DMS 273 treated with DMSO at 0.1 percent for 48 hours (cell line): ENCODE measurements around the gene ARL15.
"Not testable (repeated sequence)": the region's sequence is repeated elsewhere in the genome, so short reads cannot be mapped to it uniquely, and the experiment has no call there.

Experiments used
- DNase-seq: peaks from one replicate; lab custom pipeline; 2025; lab: John Stamatoyannopoulos, UW

The ARL15 gene

DNA sequence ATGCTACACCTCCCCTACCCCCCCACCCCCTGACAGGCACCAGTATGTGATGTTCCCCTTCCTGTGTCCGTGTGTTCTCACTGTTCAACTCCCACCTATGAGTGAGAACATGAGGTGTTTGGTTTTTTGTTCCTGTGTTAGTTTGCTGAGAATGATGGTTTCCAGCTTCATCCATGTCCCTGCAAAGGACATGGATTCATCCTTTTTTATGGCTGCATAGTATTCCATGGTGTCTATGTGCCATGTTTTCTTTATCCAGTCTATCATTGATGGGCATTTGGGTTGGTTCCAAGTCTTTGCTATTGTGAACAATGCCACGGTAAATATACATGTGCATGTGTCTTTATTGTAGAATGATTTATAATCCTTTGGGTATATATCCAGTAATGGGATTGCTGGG lies 328.1 kb downstream of the ARL15 start:
- DNase-seq = not testable (repeated sequence)

DNA sequence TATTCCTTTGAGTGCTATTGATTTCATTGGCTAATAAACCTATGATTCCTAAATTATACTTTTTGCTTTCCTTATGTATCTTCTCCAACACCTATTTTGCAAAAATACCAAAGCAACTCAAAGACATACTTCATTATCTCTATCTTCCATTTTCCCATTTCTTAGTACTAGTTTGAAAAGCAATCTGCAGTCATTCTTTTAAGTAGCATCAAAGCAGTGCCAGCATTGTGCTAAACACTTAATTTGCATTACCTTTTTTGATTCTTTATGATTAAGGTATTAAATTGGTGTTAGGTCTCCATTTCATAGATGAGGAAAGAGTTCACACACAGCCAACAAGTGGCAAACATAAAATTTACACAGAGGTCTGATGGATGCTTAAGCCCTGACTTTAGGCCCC lies 330.3 kb downstream of the ARL15 start:
- DNase-seq = no peak

- no peak for DNase-seq
Observed at GRCh38 chr5:53974021-53974420, 336.4 kb downstream of the ARL15 start.

DNA sequence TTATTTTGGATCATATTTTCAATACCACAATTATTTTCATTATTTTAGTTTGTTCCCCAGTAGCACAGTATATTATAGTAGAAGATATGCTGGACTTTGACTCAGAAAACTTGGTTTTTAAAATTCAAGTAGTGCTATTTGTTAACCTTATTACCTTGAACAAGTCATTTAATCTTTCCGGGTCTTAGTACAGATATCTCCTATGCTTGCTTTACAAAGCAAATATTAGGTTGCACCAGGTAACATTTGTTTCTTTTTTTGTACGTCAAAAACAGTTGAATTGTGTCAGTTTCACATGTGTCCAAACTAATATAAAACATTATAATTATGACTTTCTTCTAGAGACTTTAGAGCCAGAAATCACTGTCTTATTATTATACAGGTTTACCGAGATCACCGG lies 338.1 kb downstream of the ARL15 start:
- DNase-seq = no peak

DNA sequence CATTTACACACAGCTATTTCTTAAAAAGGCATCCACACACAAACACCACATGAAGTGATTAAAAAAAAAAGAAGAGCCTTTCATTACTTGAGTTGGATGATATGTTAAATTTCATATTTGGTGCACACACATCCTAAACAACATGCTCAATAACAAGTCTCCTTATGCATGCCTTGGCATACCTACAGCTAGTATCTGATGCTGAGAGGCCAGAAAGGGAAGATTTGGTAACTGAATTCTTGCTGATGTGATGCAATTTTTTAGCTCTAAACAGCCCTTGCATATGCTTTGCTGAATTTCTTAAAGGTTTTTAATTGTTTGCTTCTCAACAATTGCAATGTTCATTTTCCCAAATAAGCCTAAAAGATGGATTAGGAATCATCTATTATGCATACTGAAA lies 338.8 kb downstream of the ARL15 start:
- DNase-seq = no peak

DNA sequence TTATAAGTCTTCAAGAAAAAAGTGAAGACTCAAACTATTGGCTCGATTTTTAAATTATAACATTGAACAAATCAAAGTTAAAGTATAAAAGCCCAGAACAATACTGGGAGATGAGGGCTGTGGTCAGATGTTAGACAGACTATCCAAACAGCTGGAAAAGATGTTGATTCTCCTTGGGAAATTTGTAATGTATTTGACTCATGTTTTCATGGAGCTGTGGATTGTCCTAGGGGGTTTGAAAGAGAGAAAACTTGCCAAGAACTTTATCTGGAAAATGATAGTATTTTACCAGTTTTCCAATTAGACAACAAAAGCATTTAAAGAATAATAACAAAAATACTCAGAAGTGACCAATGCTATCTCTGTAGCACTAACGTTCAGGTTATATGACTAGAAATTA lies 339.2 kb downstream of the ARL15 start:
- DNase-seq = no peak

GRCh38 chr5:53970475-53970874 lies 339.9 kb downstream of the ARL15 start:
- no peak for DNase-seq

DNA sequence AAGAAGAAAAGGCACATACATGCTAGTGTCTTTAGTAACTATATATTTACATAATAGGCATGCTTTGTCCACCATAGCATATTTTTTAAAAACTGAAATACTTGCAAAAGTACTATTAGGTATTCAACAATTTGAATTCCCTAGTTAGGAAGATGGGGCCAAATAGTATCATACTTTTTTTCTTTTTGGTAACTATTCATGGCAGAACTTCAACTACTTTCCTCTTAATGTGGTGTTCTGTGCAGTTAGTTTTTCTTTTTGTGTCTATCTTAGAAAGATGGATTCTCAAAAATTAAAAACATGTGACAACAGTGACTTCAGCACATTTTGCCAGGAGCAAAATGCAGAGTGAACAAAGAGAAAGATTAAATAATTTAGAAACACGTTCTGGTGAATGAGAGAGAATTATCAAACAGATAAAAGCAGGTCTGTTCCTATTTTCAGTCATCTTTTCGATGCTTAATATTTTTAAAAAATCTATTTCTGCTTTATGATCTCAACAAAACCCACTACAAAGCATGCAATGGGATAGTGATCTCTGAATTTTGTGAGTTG lies 341.1 kb downstream of the ARL15 start:
- DNase-seq = no peak

- DNase-seq = no peak
Observed at GRCh38 chr5:53965459-53965858, 344.9 kb downstream of the ARL15 start.

- DNase-seq = no peak
Observed at GRCh38 chr5:53963958-53964357, 346.4 kb downstream of the ARL15 start.

- DNase-seq = no peak
Observed at GRCh38 chr5:53962306-53962705, 348.1 kb downstream of the ARL15 start.

DNA sequence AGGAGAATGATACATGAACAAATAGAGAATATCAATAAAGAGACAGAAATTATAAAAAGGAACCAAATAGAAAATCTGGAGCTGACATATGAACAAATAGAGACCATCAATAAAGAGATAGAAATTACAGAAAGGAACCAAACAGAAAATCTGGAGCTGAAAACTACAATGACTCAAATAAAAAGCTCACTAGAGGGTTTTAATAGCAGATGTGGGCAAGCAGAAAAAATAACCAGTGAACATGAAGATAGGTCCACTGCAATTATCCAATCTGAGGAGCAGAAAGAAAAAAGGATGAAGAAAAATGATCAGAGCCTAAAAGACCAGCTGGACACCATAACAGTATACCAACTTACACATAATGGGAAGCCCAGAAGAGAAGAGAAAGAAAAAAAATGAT lies 353.7 kb downstream of the ARL15 start:
- no peak for DNase-seq

GRCh38 chr5:53956196-53956595 lies 354.2 kb downstream of the ARL15 start:
- DNase-seq = no peak

- no peak for DNase-seq
Observed at GRCh38 chr5:53950621-53951020, 359.8 kb downstream of the ARL15 start.

DNA sequence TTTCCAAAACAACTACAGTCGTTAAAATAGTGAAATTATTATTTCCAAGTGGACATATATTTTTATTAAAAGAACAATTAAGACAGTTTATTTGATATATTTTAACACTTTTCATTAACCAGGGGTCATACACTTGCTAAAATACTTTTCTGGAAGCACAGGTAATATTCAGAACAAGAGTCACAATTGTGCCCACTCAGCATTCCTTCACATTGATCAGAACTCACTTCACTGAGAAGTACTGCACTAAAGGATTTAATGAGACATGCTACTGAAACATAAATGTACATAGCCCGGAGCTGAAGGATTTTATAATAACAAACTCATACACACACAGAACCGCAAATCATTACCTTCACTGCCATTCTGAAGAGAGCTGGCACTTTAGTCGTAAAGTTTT lies 361.8 kb downstream of the ARL15 start:
- DNase-seq = no peak

DNA sequence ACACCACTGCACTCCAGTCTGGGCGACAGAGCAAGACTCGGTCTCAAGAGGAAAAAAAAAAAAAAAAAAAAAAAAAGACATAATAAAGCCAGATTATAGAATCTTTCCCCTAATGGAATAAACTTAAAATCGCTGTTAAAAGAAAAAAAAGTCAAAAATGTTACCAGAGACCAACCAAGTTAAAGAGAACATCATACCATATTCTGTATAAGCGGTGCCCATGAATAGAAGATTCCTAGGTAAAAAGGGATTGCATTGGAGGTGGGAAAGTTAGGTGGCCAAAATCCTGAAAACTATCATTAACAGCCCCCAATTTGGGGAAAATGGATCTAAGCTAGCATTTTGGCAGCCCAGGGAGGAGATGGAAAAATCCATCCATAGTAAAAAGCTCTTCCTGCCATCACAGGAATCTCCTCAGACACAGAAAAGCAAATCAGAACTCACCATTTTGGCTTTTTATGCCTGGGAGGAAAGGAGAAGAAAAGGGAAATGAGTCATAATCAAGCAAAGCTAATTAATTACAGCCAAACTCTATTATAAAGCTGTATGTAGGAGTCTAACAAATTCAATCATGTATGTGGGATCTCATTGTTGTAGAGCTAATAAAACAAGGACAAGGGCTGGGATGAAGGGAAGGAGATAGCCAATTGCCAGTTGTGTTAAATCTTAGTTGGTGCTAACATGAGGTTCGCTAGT lies 363.8 kb downstream of the ARL15 start:
- DNase-seq = no peak

- DNase-seq = no peak
Observed at GRCh38 chr5:53944981-53945380, 365.4 kb downstream of the ARL15 start.

DNA sequence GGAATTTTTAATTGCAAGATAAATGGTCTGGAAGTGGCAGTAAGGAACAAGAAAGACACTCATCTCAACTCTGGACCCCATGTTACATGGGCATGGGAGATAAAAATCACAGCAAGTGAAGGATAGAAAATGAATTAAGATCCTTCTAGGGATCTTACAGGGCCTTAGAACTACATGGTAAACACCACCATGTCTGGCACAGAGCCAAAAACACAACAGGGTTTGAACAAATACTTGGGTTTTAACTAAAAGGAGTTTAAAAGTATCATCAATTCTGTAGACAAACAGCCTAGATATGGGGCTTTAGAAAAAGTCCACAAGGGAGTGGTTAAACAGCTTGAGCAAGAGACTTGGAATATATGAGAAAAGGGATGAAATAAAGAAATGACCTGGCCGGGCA lies 366.4 kb downstream of the ARL15 start:
- no peak for DNase-seq

DNA sequence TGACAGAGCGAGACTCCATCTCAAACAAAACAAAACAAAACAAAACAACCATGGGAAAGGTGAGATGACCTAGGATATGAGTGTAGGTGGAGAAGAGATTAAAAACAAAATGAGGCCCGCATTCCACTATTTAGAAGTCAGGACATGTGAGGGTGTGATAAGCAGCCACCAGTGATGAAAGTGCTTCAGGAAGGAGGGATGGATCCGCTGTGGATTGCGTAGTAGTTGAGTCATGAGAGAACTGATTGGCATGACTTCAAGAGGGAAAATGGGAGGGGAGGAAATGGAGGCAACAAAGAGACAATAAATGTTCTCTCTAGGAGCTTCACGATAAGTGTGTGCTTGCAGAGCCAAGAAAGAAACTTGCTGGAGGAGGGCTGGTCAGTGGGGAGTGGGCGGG lies 367.6 kb downstream of the ARL15 start:
- DNase-seq = no peak

DNA sequence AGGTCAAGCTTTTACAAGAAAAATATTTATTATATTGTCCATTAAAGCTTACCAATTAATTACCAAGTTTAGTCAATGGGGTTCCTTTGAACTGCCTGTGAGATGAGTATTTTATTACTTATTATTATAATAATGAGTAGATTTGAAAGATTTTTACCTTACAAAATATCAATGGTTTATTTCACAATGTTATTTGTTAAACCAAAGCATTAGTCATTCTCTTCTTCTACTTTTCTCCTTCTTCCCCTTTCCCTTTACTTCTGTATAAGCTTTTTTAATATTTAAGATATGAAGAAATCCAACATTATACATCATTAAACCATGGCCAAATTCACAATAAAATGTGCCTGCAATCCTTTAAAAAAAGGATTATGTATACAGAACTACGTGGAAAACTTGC lies 369.5 kb downstream of the ARL15 start:
- no peak for DNase-seq

GRCh38 chr5:53937467-53937866 lies 372.9 kb downstream of the ARL15 start:
- no peak for DNase-seq

GRCh38 chr5:53936481-53937352 lies 373.7 kb downstream of the ARL15 start:
- no peak for DNase-seq

DNA sequence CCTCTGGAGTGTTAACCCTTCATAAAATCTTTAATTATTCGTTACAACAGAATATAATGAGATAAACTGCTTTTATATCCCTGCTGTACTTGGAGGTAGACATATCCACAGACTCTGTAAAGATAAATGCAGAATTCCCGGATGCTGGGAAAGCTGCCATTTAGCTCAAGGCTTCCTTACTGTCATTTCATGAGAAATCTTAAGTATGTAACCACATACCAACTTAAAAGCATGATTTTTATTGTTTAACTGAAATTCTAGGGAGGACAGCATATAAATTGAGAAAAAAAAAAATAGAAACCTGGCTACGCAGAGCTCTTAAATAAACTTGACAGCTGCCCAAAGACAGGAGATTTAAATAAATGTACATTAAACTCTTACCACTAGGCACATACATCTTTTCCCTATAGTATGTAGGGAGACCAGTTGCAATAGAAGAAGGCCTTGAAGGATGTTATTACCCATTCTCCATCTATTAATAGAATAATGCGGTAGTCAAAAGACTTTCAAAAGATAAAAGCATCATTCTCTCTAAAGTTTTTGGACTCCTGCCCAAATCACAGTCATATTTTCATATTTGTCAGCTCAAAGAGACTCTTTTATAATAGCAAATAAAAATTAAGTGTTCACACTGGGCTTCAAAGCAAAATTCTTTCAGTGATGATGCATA lies 376.1 kb downstream of the ARL15 start:
- DNase-seq = no peak
